Coronary artery (tissue), 2 donors: ENCODE data around the gene CT45A10.
"Not testable (repeated sequence)": the region's sequence is repeated elsewhere in the genome, so short reads cannot be mapped to it uniquely, and the experiment has no call there.

ENCODE experiments used
- DNase-seq: peaks from one replicate; pipeline ENCODE4 v3.0.0-alpha.2; 2017; ENCODE audit warnings: low spot score
- H3K27ac ChIP-seq, 2 donors: fragments of 200-600 bp; sonication (generic); one replicate each; pipeline ENCODE4 v1.5.1; 2016 to 2019
- H3K4me3 ChIP-seq: fragments of 200-600 bp; sonication (generic); 2 replicates; pipeline ENCODE4 v1.5.1; 2016; ENCODE audit warnings: mild to moderate bottlenecking, moderate library complexity
- CTCF ChIP-seq: fragments of 200-600 bp; sonication (generic); IDR thresholded peaks from one replicate; pipeline ENCODE4 v1.5.1; 2019; ENCODE audit warnings: antibody characterized with exemption

Gene CT45A10

GRCh38 chrX:135892781-135893180 is 463 bp downstream of the CT45A10 start:
- H3K4me3 ChIP-seq: no peak overlapping the region
- DNase-seq: no peak
- TF ChIP-seq CTCF: no peak
- H3K27ac ChIP-seq: no peak overlapping the region

- TF ChIP-seq CTCF: no peak
These were observed 3.1 kb downstream of the CT45A10 start for GRCh38 chrX:135890087-135890585.

GRCh38 chrX:135888976-135889375 is 4.3 kb downstream of the CT45A10 start:
- not testable (repeated sequence) for H3K27ac ChIP-seq, DNase-seq, H3K4me3 ChIP-seq

More at GRCh38 chrX:135890087-135890585, 3.1 kb downstream of the CT45A10 start:
- Histone ChIP-seq H3K4me3 (no peak overlapping the region), H3K27ac (no peak overlapping the region)
- no peak for DNase-seq

GRCh38 chrX:135888230-135888629 is 5.0 kb downstream of the CT45A10 start:
- not testable (repeated sequence) for DNase-seq, H3K4me3 ChIP-seq, H3K27ac ChIP-seq

- DNase-seq, H3K27ac ChIP-seq, H3K4me3 ChIP-seq: not testable (repeated sequence)
These were observed 10.5 kb downstream of the CT45A10 start for GRCh38 chrX:135882741-135883140.

- not testable (repeated sequence) for DNase-seq, H3K4me3 ChIP-seq, H3K27ac ChIP-seq
These were observed 21.5 kb downstream of the CT45A10 start, which contains the start of gene CT45A9 for GRCh38 chrX:135871712-135872111. Gene CT45A9, minus strand, starts transcription at chrX:135871812. Its CDS starts 3,751 bp downstream, at chrX:135868061.

GRCh38 chrX:135854438-135854837 is 38.8 kb downstream of the CT45A10 start, which contains the start of gene CT45A8:
Gene CT45A8, minus strand, starts transcription at chrX:135854538. Its CDS starts 3,755 bp downstream, at chrX:135850783.
- H3K4me3 ChIP-seq, H3K27ac ChIP-seq, DNase-seq: not testable (repeated sequence)

GRCh38 chrX:135837180-135837579 is 56.1 kb downstream of the CT45A10 start, which contains the start of gene CT45A7:
Gene CT45A7, minus strand, starts transcription at chrX:135837280. Its CDS starts 3,747 bp downstream, at chrX:135833533.
- not testable (repeated sequence) for H3K4me3 ChIP-seq, DNase-seq, H3K27ac ChIP-seq
